ENCODE measurements around the gene GPC4. TPM values are rescaled to one million over a fixed set of nuclear protein-coding genes. Genes with fewer than 3 reads are reported as not detected.

The GPC4 gene
- total RNA-seq, 1 experiment from 2014 or later, result 17.8 TPM

GRCh38 chrX:133434197-133434820, 19.0 kb upstream of the GPC4 start:
- intact Hi-C loops (cut with micrococcal nuclease; ENCODE audit: unreplicated experiment), result no loop called here
- Histone ChIP-seq H3K4me3 (ENCODE audit: low read depth, low read length, poor library complexity, severe bottlenecking) (no peak overlapping the region), H3K27me3 (replicated peaks; ENCODE audit: insufficient read depth, low read depth, low read length, poor library complexity) (no peaks in the 10 kb centered on the region), H3K4me1 (ENCODE audit: insufficient read depth, low read length, poor library complexity, severe bottlenecking) (no peaks in the 10 kb centered on the region), H3K27ac (ENCODE audit: low read depth, low read length, poor library complexity, severe bottlenecking) (no peak overlapping the region), H3K9me3 (ENCODE audit: low read depth, low read length, poor library complexity, severe bottlenecking) (no peaks in the 10 kb centered on the region), H3K36me3 (ENCODE audit: insufficient read depth, low read length, poor library complexity, severe bottlenecking) (no peaks in the 10 kb centered on the region)
- TF ChIP-seq, protein P1, sequence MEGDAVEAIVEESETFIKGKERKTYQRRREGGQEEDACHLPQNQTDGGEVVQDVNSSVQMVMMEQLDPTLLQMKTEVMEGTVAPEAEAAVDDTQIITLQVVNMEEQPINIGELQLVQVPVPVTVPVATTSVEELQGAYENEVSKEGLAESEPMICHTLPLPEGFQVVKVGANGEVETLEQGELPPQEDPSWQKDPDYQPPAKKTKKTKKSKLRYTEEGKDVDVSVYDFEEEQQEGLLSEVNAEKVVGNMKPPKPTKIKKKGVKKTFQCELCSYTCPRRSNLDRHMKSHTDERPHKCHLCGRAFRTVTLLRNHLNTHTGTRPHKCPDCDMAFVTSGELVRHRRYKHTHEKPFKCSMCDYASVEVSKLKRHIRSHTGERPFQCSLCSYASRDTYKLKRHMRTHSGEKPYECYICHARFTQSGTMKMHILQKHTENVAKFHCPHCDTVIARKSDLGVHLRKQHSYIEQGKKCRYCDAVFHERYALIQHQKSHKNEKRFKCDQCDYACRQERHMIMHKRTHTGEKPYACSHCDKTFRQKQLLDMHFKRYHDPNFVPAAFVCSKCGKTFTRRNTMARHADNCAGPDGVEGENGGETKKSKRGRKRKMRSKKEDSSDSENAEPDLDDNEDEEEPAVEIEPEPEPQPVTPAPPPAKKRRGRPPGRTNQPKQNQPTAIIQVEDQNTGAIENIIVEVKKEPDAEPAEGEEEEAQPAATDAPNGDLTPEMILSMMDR (conservative IDR thresholded peaks at IDR 0.05; ENCODE audit: low read depth, low read length), result no peak
- no peak for TF ChIP-seq EZH2 (IDR thresholded peaks at IDR 0.05; ENCODE audit: borderline replicate concordance, low read depth, low read length, poor library complexity, severe bottlenecking)
- ChIA-PET POLR2A (ENCODE audit: low non-redundant PET) (no interaction called here), CTCF (no interaction called here)
- DNase-seq (ENCODE audit: low spot score), result no peak
- BruUV-seq (replicated peaks), result no TSS peak

DNA sequence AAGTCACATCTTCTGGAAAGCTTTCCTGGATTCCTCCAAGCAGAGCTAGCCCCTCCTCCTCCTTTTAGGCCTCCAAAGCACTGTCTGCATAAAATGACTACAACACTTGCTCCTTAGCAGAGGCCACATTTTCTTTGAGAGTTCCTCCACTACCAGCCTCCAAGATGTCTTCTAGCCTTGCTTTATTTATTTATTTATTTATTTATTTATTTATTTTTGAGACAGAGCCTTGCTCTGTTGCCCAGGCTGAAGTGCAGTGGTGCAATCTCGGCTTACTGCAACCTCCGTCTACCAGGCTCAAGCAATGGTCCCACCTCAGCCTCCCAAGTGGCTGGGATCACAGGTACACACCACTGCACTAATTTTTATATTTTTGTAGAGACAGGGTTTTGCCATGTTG, 4.6 kb upstream of the GPC4 start:
- ChIA-PET CTCF (no interaction called here), POLR2A (ENCODE audit: low non-redundant PET) (no interaction called here)
- no peak for DNase-seq (ENCODE audit: low spot score)
- no peaks in the 10 kb centered on the region for H3K9me3 ChIP-seq (ENCODE audit: low read depth, low read length, poor library complexity, severe bottlenecking)
- no TSS peak for BruUV-seq (replicated peaks)
- TF ChIP-seq, protein P1 (conservative IDR thresholded peaks at IDR 0.05; ENCODE audit: low read depth, low read length), result no peak
- intact Hi-C loops (cut with micrococcal nuclease; ENCODE audit: unreplicated experiment), result loop anchor here (10.0 kb wide), 1 partner anchor 235 kb away; no protein-coding TSS in a partner anchor
- H3K4me3 ChIP-seq (ENCODE audit: low read depth, low read length, poor library complexity, severe bottlenecking), result no peak overlapping the region
- H3K27ac ChIP-seq (ENCODE audit: low read depth, low read length, poor library complexity, severe bottlenecking), result no peak overlapping the region
- no peaks in the 10 kb centered on the region for H3K36me3 ChIP-seq (ENCODE audit: insufficient read depth, low read length, poor library complexity, severe bottlenecking)
- H3K4me1 ChIP-seq (ENCODE audit: insufficient read depth, low read length, poor library complexity, severe bottlenecking), result no peaks in the 10 kb centered on the region
- no peaks in the 10 kb centered on the region for H3K27me3 ChIP-seq (replicated peaks; ENCODE audit: insufficient read depth, low read depth, low read length, poor library complexity)

GRCh38 chrX:133418588-133418987, 3.3 kb upstream of the GPC4 start:
- Histone ChIP-seq H3K9me3 (ENCODE audit: low read depth, low read length, poor library complexity, severe bottlenecking) (no peaks in the 10 kb centered on the region), H3K27me3 (replicated peaks; ENCODE audit: insufficient read depth, low read depth, low read length, poor library complexity) (no peaks in the 10 kb centered on the region), H3K36me3 (ENCODE audit: insufficient read depth, low read length, poor library complexity, severe bottlenecking) (no peaks in the 10 kb centered on the region), H3K4me3 (ENCODE audit: low read depth, low read length, poor library complexity, severe bottlenecking) (no peak overlapping the region), H3K27ac (ENCODE audit: low read depth, low read length, poor library complexity, severe bottlenecking) (no peak overlapping the region), H3K4me1 (ENCODE audit: insufficient read depth, low read length, poor library complexity, severe bottlenecking) (no peaks in the 10 kb centered on the region)
- BruUV-seq (replicated peaks), result no TSS peak
- DNase-seq (ENCODE audit: low spot score), result no peak
- ChIA-PET POLR2A (ENCODE audit: low non-redundant PET) (no interaction called here), CTCF (no interaction called here)
- no peak for TF ChIP-seq EZH2 (IDR thresholded peaks at IDR 0.05; ENCODE audit: borderline replicate concordance, low read depth, low read length, poor library complexity, severe bottlenecking)
- intact Hi-C loops (cut with micrococcal nuclease; ENCODE audit: unreplicated experiment), result loop anchor here (10.0 kb wide), 1 partner anchor 236 kb away; no protein-coding TSS in a partner anchor

GRCh38 chrX:133417364-133417763, 2.1 kb upstream of the GPC4 start:
- ChIA-PET POLR2A (ENCODE audit: low non-redundant PET) (interaction anchor here (0.6 kb wide), 1 partner anchor 8 kb away, joined by 11 read pairs; no protein-coding TSS in a partner anchor), CTCF (no interaction called here)
- BruUV-seq (replicated peaks), result no TSS peak
- H3K9me3 ChIP-seq (ENCODE audit: low read depth, low read length, poor library complexity, severe bottlenecking), result no peaks in the 10 kb centered on the region
- intact Hi-C loops (cut with micrococcal nuclease; ENCODE audit: unreplicated experiment), result loop anchor here (2.0 to 10.0 kb wide), 2 partner anchors 27 to 237 kb away; no protein-coding TSS in a partner anchor
- no peak overlapping the region for H3K27ac ChIP-seq (ENCODE audit: low read depth, low read length, poor library complexity, severe bottlenecking)
- H3K27me3 ChIP-seq (replicated peaks; ENCODE audit: insufficient read depth, low read depth, low read length, poor library complexity), result no peaks in the 10 kb centered on the region
- no peak for DNase-seq (ENCODE audit: low spot score)
- no peaks in the 10 kb centered on the region for H3K4me1 ChIP-seq (ENCODE audit: insufficient read depth, low read length, poor library complexity, severe bottlenecking)
- TF ChIP-seq, protein P1 (conservative IDR thresholded peaks at IDR 0.05; ENCODE audit: low read depth, low read length), result no peak
- TF ChIP-seq EZH2 (IDR thresholded peaks at IDR 0.05; ENCODE audit: borderline replicate concordance, low read depth, low read length, poor library complexity, severe bottlenecking), result no peak
- H3K4me3 ChIP-seq (ENCODE audit: low read depth, low read length, poor library complexity, severe bottlenecking), result no peak overlapping the region
- H3K36me3 ChIP-seq (ENCODE audit: insufficient read depth, low read length, poor library complexity, severe bottlenecking), result no peaks in the 10 kb centered on the region

Data from A673 (cell line).